Measurements from ENCODE around the gene RPS17.
"Not testable (repeated sequence)": the region's sequence is repeated elsewhere in the genome, so short reads cannot be mapped to it uniquely, and the experiment has no call there.

Gene RPS17

GRCh38 chr15:82545478-82545877 is 5.2 kb upstream of the RPS17 start:
- no peak for DNase-seq (ENCODE audit: low read depth in 3 of 3)

- no peak for DNase-seq (ENCODE audit: low read depth in 3 of 3)
Observed at GRCh38 chr15:82545002-82545401, 4.7 kb upstream of the RPS17 start.

GRCh38 chr15:82544431-82544830 is 4.2 kb upstream of the RPS17 start:
- DNase-seq (ENCODE audit: low read depth in 3 of 3) = no peak

GRCh38 chr15:82543160-82543559 is 2.9 kb upstream of the RPS17 start:
- no peak for DNase-seq (ENCODE audit: low read depth in 3 of 3)

- DNase-seq (ENCODE audit: low read depth in 3 of 3) = no peak
Observed at GRCh38 chr15:82540984-82541431, 751 bp upstream of the RPS17 start.

- no peak for DNase-seq (ENCODE audit: low read depth in 3 of 3)
Observed at GRCh38 chr15:82539691-82540054, 584 bp downstream of the RPS17 start.

GRCh38 chr15:82538961-82539690 is 1.1 kb downstream of the RPS17 start:
- no peak for DNase-seq (ENCODE audit: low read depth in 3 of 3)

GRCh38 chr15:82537351-82537908 is 2.8 kb downstream of the RPS17 start:
- DNase-seq (ENCODE audit: low read depth in 3 of 3) = no peak

GRCh38 chr15:82536409-82537350 is 3.6 kb downstream of the RPS17 start:
- DNase-seq (ENCODE audit: low read depth in 3 of 3) = no peak

- no peak for DNase-seq (ENCODE audit: low read depth in 3 of 3)
Observed at GRCh38 chr15:82535566-82536408, 4.5 kb downstream of the RPS17 start.

GRCh38 chr15:82535151-82535550 is 5.1 kb downstream of the RPS17 start:
- DNase-seq (ENCODE audit: low read depth in 3 of 3) = not testable (repeated sequence)

GRCh38 chr15:82534457-82534861 is 5.8 kb downstream of the RPS17 start:
- DNase-seq (ENCODE audit: low read depth in 3 of 3) = not testable (repeated sequence)

GRCh38 chr15:82533801-82534200 is 6.5 kb downstream of the RPS17 start:
- DNase-seq (ENCODE audit: low read depth in 3 of 3) = no peak

GRCh38 chr15:82532991-82533481 is 7.2 kb downstream of the RPS17 start:
- no peak for DNase-seq (ENCODE audit: low read depth in 3 of 3)

- DNase-seq (ENCODE audit: low read depth in 3 of 3) = no peak
Observed at GRCh38 chr15:82532383-82532990, 7.8 kb downstream of the RPS17 start.

GRCh38 chr15:82531496-82532382 is 8.5 kb downstream of the RPS17 start:
- DNase-seq (ENCODE audit: low read depth in 3 of 3) = no peak

- DNase-seq (ENCODE audit: low read depth in 3 of 3) = peak in 1 of 3 donors; percentile 52
Observed at GRCh38 chr15:82530606-82531379, 9.5 kb downstream of the RPS17 start.

GRCh38 chr15:82530006-82530405 is 10.3 kb downstream of the RPS17 start:
- DNase-seq (ENCODE audit: low read depth in 3 of 3) = no peak

GRCh38 chr15:82513587-82513986 is 26.7 kb downstream of the RPS17 start:
- DNase-seq (ENCODE audit: low read depth in 3 of 3) = not testable (repeated sequence)

Data from stimulated activated CD4-positive, alpha-beta T cell treated with anti-CD3 and anti-CD28 coated beads, TNF-alpha, amount 100 ng/mL, for 48 hours (primary cell).